IPS DF 4.7 (cell line): ENCODE measurements around the gene FUCA1.
"Not testable (repeated sequence)": the region's sequence is repeated elsewhere in the genome, so short reads cannot be mapped to it uniquely, and the experiment has no call there.

Experiments used
- DNase-seq: peaks from one replicate; pipeline ENCODE4 v3.0.0-alpha.2; 2013; ENCODE audit warnings: low spot score; ENCODE audit errors: extremely low read depth

The FUCA1 gene

DNA sequence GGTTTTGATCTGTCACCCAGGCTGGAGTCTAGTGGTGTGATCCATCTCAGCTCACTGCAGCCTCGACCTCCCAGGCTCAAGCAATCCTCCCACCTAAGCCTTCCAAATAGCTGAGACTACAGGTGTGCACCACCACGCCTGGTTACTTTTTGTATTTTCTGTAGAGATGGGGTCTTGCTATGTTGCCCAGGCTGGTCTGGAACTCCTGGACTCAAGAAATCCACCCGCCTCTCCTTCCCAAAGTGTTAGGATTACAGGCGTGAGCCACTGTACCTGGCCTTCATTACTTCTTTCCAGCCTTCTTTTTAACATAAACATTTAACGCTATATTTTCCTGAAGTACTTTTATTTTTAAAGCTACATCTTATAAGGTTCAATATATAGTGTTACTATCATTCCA lies 24.4 kb downstream of the FUCA1 start:
- no peak for DNase-seq

DNA sequence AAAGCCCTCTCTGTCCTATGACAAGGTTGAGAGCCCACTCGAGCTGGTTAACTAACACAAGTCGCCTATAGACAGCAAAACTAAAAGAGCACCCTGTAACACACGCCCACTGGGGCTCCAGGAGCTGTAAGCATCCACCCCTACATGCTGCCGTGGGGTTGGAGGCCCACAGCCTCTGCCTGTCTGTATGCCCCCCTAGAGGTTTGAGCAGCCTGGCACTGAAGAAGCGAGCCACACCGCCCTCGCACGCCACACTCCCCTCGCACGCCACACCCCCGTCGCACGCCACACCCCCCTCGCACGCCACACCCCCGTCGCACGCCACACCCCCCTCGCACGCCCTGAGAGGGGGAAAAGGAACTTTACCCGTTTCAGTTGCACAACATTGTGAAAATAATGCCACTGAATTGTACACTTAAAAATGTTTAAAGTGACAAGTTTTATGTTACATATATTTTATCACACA lies 29.7 kb downstream of the FUCA1 start:
- no peak for DNase-seq

DNA sequence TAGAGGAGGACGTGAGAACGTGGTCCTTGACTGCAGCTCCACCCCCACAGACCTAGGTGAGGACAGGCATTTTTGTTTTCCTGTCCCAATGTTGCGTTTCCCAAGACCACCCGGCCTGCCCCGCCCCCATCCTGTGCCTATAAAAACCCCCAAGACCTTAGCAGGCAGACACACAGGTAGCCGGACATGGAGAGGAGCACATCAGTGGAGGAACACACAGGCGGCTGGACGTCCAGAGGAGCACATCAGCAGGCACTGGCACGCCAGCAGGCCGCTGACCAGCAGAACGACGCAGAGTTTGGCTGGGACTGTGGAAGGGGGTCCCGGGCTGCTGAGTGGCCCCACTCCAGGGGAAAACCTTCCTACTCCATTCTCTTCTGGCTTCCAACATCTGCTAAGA lies 30.2 kb downstream of the FUCA1 start:
- no peak for DNase-seq

DNA sequence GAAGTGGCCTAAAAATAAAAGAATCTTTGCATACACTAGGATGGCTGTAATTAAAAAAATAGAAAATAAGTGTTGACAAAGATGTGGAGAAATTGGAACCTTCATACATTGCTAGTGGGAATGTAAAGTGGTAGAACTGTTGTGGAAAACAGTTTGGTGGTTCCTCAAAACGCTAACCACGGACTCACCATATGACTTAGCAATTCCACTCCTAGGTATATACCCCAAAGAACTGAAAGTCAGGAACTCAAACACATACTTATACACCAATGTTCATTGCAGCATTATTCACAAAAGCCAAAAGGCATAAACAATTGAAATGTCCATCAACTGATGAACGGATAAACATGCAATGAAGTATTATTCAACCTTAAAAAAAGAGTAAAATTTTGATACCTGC lies 32.1 kb downstream of the FUCA1 start:
- no peak for DNase-seq

DNA sequence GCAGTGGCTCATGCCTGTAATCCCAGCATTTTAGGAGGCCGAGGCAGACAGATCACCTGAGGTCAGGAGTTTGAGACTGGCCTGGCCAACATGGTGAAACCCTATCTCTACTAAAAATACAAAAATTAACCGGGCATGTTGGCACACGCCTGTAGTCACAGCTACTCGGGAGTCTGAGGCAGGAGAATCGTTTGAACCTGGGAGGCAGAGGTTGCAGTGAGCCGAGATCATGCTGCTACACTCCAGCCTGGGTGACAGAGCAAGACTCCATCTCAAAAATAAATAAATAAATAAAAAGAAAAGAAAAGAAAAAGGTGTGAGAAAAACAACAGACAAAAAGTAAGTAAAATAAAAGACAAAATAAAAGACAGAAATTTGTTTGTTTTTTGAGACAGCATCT lies 33.9 kb downstream of the FUCA1 start:
- DNase-seq: not testable (repeated sequence)

DNA sequence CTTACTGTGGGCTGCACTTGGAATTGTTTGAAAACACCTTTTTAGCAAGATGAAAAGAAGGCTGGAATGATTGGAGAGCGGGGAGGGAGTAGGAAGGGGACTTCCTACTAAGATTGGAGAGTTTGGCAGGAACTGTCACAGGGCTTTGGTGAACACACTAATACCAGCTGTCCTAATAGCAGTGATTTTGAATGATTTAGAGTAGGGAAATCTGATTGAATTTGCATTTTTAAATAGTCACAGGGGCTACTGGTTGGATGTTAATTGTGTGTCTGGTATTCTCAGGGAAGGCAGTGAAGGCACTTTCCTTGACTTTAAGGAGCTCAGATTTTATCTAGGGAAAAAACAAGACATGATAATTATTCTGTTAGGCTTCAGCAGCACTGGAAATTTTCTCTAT lies 40.4 kb downstream of the FUCA1 start:
- no peak for DNase-seq

DNA sequence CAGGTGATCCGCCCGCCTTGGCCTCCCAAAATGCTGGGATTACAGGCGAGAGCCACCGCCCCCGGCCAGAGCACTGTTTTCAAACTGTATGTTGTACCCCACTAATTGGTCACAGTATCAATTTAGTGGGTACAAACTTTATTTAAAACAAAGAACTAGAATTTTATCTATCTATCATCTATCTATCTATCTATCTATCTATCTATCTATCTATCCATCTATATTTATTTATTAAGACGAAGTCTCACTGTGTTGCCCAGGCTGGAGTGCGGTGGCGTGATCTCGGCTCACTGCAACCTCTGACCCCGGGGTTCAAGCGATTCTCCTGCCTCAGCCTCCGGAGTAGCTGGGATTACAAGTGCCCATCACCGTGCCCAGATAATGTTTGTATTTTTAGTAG lies 41.5 kb downstream of the FUCA1 start:
- not testable (repeated sequence) for DNase-seq

DNA sequence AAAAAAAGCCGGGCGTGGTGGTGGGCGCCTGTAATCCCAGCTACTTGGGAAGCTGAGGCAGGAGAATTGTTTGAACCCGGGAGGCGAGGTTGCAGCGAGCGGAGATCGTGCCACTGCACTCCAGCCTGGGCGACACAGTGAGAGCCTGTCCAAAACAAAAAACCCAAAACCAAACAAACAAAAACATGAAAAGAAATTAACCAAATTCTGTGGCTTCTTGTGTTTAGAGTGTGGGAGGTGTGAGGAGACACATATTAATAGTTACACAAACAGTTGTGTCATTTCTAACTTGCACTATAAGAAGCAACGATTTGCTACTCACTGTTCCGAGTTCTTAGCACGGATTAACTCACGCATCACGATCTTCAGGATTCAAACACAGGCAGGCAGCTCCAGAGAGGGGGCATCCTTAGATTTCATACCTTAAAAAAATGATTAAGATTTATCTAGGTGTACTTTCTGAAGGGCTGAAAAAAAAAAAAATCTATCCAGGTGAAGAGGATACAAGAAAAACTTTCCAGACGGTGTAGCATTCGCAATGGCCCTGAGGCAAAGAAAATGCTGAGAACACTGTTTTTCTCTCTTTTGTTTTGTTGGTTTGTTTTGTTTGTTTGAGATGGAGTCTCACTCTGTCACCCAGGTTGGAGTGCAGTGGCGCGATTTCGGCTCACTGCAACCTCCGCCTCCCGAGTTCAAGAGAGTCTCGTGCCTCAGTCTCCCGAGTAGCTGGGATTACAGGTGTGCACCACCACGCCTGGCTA lies 42.1 kb downstream of the FUCA1 start:
- DNase-seq: no peak

DNA sequence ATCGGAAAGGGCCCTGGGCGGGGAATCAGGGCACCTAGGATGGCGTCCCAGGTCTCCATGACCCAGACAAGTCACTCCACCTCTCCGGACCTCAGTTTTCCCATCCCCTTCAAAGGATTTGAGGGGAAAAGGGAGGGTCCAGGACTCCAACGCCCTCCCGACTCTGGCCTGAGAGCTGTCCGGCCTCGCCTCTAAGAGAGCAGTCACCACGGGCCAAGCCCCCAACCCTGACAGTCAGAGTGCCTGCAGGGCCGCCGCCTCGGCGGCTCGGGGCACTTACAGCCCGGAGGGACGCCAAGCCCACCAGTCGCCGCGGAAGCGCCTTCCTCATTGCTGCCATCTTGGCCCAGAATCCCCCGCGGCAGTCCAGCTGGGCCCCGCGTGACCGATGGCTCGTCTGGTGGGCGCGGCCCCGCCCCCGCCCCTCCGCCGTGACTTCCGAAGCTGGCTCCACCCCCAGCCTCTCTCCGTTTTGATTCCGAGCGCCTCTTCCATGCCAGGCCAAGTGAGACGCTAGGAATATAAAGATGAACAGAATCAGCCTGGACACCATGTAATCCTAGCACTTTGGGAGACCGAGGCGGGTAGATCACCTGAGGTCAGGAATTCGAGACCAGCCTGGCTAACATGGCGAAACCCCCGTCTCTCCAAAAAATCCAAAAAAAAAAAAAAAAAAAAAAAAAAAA lies 42.9 kb downstream of the FUCA1 start, which contains the start of gene HMGCL:
Gene HMGCL (minus strand): TSS at position 354 of the 686 bp plus-strand sequence. CDS start 14 bp downstream, at position 340.
- DNase-seq: peak; percentile 28

DNA sequence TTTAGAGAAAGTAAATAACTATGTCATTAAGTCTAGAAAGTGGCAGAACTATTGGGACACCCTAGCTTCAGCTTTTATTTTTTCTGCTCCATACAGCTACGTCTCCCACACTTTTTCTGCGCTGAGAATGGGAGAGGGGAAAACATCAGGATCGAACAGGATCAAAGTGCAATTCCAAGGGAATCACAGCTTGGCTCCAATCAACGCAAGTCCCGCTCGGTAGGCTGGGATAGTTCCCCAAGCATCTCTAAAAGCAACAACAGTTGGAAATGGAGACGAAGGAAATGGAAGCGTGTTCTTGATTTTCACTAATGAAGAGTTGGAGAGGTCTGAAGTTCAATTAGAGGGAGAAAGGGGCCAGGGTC lies 43.4 kb downstream of the FUCA1 start:
- no peak for DNase-seq

DNA sequence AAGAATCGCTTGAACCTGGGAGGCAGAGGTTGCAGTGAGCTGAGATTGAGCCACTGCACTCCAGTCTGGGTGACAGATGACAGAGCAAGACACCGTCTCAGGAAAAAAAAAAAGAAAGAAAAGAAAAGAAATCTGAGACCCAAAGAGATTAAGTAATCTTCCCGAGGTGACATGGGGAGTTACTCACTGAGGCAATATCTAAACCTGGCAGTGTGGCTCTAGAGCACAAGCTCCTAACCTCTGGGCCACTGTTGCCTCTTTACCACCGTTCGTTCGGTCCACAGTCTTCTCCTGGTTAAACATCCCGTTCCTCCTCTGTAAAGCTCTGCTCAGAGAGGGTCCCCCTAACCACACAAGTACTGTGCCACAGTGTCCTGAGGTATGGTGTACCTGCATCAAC lies 44.3 kb downstream of the FUCA1 start:
- DNase-seq: no peak

DNA sequence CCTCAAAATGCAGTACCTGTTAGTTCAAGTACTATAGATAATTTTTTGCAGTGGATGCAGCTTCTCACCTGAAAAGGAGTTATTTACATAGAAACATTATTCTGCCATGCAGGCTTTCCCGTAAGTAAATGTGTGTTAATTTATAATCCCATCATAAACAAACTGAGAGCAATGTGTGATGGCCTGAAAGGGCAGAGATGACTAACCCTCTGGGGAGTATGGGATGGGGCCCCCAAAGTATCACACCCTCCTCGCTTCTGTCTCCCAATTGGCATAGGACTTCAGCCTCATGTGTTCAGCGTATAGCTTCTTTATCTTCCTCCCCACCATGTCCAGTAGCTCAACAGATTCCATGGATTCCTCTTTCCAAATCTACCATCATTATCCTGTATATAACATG lies 50.5 kb downstream of the FUCA1 start:
- DNase-seq: no peak

DNA sequence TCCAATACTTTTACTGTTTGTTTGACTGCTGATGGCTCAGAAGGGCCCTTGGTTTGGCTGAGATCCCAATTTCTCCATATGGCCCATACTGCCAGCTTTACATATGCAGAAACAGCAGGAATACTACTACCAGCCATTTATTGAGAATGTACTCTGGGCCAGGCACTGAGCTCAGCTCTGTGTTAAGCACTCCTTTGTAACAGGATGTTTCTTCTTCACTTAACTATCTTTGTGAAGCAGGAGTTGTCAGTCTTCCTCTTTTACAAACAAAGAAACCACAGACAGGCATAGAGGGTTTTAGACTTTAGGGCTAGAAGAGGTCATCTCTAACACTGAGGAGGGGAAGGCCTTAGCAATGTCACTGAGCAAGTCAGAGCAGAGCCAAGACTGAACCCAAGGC lies 51.2 kb downstream of the FUCA1 start:
- DNase-seq: no peak

DNA sequence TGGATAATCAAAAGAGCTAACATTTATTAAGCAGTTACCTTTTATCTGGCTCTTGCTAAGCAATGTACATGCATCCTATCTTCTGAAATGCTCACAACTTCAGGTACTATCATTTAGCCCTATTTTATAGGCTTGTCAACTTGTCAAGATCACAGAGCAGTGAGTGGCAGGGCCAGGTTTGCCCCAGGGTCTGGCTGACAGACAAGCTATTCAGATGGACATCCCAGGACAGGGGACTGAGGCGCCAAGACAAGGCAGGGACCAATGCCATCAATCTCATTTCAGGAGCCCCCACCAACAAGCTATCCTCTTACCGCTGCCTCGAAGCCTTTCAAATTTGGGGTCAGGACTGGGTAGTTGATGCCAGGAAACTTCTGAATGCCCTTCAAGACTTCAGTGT lies 51.7 kb downstream of the FUCA1 start:
- no peak for DNase-seq

DNA sequence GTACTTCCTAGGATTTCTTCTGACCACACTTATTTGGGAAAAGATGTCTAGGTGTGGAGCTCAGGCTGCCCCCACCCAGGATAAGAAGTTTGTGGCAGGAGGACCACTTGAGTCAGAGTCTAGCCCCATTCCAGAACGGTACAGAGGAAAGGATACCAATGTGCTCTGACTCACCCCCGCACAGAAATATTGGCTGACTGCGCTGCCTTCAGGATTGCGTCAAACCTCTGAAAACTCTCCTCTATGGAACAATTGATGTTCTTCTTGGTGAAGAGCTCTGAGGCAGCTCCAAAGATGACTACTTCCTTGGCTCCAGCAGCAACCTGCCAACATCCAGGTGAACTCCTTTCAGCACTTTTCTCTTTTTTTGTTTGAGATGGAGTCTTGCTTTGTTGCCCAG lies 54.1 kb downstream of the FUCA1 start:
- DNase-seq: no peak

DNA sequence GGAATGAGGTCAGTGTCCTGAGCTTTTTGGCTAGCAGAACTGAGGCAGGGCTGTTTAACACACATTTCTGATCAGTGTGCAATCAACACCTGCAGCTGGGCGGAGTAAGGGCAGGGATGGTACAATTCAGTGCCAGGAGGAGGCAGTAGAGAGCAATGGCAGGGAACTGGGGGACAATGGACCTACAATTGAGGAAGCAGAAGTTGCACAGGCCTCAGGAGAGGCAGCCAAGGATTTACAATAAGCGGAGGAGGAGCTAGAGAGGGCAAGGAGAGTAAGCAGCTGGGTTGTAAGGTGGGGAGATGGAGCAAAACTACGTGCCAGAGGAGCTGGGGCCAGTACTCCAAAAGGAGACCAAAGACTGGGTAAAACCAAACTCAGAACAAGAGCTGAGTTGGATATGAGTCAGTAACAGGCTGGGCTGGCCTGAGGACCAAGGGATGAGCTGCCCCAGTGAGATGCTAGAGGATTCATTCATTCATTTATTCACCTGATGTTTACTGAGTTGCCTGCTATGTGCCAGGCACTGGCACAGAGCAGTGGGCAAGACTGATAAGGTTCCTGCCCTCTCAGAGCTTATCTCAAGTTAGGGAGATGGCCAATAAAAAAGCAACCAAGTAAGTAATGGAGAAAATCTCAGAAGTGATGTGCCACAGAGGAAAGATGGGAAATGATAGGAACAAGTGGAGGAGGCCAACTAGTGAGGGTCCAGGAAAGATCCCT lies 57.1 kb downstream of the FUCA1 start:
- no peak for DNase-seq

DNA sequence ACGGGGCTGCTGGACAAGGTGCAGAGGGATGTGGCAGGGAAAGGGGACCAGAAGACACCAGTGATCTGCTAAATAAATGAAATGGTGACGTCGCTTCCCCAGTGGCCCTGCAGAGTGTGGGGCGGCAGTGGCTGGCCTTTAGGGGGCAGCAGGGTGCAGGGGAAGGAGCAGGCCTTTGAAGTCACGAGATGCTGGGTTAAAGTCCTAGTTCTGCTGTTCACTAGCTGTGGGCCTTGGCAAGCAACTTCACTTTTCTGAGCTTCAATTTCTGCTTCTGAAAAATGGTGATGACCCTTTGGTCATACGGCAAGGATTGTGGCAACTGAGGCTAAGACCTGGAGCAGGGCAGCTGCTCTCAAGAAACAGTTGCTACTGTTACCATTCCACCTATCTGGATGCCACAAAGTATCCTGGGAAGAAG lies 58.3 kb downstream of the FUCA1 start:
- DNase-seq: no peak

DNA sequence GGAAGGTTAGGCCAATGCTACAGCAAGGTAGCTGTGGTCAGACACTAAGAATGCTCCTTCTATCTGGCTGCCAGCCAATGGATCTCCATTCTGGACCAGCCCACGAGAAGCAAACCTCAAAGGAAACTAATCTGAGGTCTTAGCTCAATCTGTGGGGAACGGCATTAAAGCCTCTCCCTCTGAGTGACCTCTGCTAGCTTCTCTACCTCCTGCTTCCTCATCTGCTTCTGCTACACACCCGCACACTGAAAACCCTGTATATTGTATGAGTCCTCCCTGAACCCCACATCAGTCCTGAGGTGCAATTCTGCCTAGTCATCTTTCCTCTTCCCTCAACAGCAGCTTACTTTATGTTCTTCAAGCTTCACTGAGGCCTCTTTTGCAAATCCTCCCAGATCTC lies 60.6 kb downstream of the FUCA1 start:
- DNase-seq: no peak

DNA sequence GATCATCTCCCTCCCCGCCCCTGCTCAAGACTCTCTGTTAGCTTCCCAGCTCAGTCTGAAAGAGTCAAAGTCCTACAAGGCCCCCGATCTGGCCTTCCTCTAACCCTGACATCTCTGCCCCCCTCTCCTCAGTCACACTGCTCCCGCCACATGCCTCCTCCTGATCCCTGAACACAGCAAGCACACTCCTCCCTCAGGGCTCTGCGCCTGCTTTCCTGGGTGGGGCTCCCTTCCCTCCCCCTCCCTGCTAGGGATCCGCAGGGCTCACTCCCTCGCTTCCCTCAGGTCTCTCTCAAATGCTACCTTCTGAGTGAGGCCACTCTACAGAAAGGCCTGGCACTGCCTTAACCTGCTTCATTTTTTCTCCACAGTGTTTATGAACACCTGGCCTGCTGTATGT lies 61.8 kb downstream of the FUCA1 start:
- DNase-seq: no peak

DNA sequence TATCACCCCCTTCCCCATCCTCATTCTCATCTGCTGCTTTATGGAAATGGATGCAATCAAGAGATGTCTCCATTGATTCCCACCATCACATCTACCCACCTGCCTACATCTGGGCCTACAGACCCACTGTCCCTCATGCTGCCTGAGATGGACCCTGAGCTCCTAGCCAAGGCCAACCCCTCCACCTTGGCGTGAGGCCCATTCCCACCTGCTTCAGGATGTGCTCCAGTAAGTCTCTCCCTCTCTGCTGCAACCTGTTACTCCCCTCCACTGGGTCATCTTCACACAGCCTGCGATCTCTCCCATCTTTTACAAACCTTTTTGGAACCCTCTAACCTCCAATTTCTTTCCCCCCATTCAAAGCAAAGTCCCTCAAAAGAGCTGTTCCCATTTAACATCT lies 63.1 kb downstream of the FUCA1 start:
- DNase-seq: no peak

DNA sequence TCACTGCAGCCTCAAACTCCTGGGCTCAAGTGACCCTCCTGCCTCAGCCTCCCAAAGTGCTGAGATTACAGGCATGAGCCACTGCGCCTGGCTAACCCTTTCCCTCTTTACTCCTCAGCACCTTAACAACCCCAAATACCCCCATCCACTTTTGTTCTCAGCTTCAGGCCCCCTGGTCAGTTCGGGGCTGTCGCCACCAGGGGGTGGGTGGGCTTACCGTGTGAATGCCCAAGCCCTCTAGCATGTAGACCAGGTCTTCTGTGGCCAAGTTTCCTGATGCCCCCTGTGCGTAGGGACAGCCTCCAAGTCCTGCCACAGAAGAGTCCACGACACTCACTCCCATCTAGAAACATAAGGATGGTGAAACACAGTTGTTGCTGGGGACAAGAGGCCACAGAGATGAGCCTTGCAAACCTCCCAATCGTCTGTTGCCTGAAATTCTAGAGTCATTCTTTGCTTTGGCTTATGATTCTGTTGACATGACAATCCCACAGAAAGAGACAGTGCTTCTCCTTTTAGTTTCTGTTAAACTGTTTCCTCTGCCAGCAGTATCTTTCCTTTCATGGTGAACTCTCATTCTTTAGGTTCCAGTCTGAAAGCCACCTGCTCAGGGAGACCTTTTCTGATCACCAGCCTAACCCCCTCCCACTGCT lies 63.8 kb downstream of the FUCA1 start:
- no peak for DNase-seq

DNA sequence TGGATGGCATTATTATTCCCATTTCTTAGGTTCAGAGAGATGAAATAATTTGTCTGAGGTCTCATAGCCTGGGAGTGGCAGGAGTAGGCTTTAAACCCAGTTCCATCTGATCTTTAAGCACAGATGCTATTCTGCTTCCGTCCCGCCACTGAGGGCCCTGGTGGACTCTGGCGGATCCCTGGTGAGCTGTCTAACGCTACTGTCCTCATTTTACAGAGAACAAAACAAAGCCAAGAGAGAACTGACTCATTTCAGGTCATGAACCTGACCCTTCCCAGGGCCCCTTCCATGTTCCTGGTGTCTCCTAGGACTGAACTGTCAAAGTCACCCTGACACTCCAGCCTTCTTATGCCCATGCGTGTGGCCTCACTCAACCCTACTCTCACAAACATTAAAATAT lies 64.4 kb downstream of the FUCA1 start:
- no peak for DNase-seq
